ENCODE results near the gene CCRL2.

The CCRL2 gene, protein sequence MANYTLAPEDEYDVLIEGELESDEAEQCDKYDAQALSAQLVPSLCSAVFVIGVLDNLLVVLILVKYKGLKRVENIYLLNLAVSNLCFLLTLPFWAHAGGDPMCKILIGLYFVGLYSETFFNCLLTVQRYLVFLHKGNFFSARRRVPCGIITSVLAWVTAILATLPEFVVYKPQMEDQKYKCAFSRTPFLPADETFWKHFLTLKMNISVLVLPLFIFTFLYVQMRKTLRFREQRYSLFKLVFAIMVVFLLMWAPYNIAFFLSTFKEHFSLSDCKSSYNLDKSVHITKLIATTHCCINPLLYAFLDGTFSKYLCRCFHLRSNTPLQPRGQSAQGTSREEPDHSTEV

DNA sequence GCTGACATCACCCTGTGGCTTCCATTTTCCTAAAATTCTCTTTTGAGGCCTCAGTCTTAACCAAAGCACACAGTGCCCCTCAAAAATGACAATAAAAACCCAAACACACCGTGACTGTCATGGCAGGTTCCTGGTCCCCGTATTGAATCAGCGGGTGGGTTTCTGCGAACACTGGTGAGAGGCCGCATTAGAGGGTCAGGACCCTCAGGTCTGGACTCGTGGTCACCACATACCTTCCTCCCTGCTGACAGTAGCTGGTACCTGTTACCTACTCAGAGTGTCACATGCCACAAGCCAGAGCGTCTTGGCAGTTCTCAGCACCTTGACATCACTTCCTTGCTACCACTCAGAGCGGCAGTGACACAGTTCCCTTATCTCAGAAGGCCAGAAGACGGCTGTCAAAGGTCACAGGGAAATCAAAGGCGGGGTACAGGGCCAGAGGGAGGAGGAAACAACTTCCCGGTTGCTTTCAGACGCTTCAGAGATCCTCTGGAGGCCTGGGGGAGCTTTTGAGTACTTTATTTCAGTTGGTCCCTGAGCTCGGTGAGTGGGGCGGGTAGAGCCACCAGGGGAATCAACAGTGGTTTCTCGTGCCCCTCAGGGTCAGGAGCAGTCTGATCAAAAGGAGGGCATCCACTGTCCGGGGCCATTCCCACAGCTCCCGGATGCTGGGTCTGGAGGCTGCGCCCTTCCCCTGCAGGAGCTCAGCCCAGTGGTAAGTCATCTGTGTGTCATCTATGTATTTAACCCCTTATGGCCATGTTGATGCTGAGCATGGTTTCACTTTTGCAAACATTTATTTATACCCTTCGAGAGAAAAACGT lies at the start of gene CCRL2, which contains the start of gene CCR5AS:
Gene CCRL2, plus strand, starts transcription at position 472 of the 824 bp plus-strand sequence. CDS start 821 bp downstream, outside the sequence.
Gene CCR5AS, minus strand, starts transcription at position 279 of the 824 bp plus-strand sequence.
- TF ChIP-seq, protein P1, sequence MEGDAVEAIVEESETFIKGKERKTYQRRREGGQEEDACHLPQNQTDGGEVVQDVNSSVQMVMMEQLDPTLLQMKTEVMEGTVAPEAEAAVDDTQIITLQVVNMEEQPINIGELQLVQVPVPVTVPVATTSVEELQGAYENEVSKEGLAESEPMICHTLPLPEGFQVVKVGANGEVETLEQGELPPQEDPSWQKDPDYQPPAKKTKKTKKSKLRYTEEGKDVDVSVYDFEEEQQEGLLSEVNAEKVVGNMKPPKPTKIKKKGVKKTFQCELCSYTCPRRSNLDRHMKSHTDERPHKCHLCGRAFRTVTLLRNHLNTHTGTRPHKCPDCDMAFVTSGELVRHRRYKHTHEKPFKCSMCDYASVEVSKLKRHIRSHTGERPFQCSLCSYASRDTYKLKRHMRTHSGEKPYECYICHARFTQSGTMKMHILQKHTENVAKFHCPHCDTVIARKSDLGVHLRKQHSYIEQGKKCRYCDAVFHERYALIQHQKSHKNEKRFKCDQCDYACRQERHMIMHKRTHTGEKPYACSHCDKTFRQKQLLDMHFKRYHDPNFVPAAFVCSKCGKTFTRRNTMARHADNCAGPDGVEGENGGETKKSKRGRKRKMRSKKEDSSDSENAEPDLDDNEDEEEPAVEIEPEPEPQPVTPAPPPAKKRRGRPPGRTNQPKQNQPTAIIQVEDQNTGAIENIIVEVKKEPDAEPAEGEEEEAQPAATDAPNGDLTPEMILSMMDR (IDR thresholded peaks at IDR 0.05; ENCODE audit: borderline replicate concordance, insufficient read depth, low read depth, low read length): no peak
- no peak within 1 kb of the TSS for H3K4me3 ChIP-seq (ENCODE audit: low read depth, low read length)

DNA sequence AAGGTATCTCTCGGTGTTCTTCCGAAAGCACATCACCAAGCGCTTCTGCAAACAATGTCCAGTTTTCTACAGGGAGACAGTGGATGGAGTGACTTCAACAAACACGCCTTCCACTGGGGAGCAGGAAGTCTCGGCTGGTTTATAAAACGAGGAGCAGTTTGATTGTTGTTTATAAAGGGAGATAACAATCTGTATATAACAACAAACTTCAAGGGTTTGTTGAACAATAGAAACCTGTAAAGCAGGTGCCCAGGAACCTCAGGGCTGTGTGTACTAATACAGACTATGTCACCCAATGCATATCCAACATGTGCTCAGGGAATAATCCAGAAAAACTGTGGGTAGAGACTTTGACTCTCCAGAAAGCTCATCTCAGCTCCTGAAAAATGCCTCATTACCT lies 48.6 kb upstream of the CCRL2 start:
- no peak overlapping the region for H3K4me3 ChIP-seq (ENCODE audit: low read depth, low read length)
- TF ChIP-seq, protein P1 (IDR thresholded peaks at IDR 0.05; ENCODE audit: borderline replicate concordance, insufficient read depth, low read depth, low read length): no peak

DNA sequence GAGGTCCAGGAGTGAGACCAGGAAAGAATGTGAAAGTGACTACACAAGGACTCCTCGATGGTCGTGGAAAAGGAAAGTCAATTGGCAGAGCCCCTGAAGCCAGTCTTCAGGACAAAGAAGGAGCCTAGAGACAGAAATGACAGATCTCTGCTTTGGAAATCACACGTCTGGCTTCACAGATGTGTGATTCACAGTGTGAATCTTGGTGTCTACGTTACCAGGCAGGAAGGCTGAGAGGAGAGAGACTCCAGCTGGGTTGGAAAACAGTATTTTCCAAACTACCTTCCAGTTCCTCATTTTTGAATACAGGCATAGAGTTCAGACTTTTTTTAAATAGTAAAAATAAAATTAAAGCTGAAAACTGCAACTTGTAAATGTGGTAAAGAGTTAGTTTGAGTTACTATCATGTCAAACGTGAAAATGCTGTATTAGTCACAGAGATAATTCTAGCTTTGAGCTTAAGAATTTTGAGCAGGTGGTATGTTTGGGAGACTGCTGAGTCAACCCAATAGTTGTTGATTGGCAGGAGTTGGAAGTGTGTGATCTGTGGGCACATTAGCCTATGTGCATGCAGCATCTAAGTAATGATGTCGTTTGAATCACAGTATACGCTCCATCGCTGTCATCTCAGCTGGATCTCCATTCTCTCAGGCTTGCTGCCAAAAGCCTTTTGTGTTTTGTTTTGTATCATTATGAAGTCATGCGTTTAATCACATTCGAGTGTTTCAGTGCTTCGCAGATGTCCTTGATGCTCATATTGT lies 47.1 kb upstream of the CCRL2 start:
- TF ChIP-seq, protein P1 (IDR thresholded peaks at IDR 0.05; ENCODE audit: borderline replicate concordance, insufficient read depth, low read depth, low read length): no peak
- no peak overlapping the region for H3K4me3 ChIP-seq (ENCODE audit: low read depth, low read length)

DNA sequence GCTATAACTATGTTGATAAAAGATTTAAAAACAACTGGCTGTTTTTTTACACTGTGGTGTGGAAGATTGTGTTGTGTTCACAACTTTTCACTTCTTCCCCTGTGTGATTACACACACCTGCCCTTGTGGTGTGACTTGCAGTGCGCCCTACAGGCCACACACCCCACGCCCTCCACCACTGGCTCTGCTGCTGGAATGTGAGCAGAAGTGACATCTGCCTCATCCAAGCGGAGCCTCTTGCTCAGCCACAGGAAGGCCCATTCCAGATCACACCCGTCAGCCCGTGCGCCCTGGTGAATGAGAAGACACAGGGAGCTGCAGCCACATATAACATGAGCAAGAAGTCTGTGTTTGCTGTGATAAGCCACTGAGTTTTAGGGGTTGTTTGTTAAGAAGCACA lies 46.2 kb upstream of the CCRL2 start:
- no peak overlapping the region for H3K4me3 ChIP-seq (ENCODE audit: low read depth, low read length)
- TF ChIP-seq, protein P1 (IDR thresholded peaks at IDR 0.05; ENCODE audit: borderline replicate concordance, insufficient read depth, low read depth, low read length): no peak

DNA sequence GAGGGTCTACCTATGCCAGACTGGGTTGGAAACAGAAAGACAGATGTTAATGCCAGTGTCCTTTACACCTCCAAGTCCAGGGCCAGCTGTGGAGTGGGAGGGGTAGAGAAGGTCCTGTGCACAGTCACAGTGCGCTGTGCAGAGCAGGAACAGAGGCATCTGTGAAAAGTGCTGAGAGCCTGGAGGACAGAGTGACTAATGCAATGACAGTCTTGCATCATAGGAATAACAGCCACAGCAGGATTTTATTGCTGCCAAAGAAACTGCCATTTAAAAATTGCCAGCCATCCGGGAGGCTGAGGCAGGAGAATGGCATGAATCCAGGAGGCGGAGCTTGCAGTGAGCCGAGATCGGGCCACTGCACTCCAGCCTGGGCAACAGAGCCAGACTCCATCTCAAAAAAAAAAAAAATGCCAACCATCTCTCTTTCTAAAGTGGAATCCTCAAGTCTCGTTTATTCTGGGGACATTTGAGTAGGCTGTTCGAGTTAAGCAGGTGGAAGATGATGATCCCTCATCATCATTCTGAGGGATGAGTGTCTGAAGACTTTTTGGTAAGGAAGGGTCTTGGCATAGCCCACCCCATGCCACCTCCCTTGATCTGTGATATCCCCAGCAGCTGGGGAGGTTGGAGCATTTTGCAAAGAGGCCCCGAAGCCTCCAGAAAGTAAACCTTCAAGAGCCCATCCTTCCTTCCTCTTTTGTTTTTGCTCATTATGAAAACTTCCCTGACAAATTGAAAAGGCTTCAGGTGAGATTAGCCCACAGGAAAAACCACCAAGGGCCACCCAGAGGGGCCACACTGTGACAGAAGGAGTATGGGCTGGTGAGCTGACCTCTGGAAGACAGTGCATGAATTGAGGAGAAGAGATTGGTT lies 45.4 kb upstream of the CCRL2 start:
- H3K4me3 ChIP-seq (ENCODE audit: low read depth, low read length): no peak overlapping the region
- TF ChIP-seq, protein P1 (IDR thresholded peaks at IDR 0.05; ENCODE audit: borderline replicate concordance, insufficient read depth, low read depth, low read length): no peak

DNA sequence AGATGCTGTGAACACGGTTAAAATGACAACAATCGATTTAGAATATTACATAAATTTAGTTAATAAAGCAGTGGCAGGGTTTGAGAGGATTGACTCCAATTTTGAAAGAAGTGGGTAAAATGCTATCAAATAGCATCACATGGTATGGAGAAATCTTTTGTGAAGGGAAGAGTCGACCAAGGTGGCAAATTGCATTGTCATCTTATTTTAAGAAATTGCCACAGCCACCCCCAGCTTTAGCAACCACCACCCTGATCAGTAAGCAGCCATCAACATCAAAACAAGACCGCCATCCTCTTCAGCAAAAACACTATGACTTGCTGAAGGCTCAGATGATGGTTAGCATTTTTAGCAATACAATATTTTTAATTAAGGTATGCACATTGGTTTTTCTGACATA lies 42.0 kb upstream of the CCRL2 start:
- H3K4me3 ChIP-seq (ENCODE audit: low read depth, low read length): no peak overlapping the region
- TF ChIP-seq, protein P1 (IDR thresholded peaks at IDR 0.05; ENCODE audit: borderline replicate concordance, insufficient read depth, low read depth, low read length): no peak
